K562 treated with DMSO at 1 percent for 12 hours (cell line): Measurements from ENCODE around the gene FLT3. TPM values are rescaled to one million over a fixed set of nuclear protein-coding genes. Genes with fewer than 3 reads are reported as not detected.

Experiments used
- total RNA-seq: library from RNA; unstranded; fragments of 300-600 nt; gene quantifications from 2 replicates; pipeline ENCODE4 v1.2.3, GENCODE V29; 2022; ENCODE audit not compliant: insufficient read depth

Gene FLT3
- total RNA-seq, result not detected in 2 replicates

DNA sequence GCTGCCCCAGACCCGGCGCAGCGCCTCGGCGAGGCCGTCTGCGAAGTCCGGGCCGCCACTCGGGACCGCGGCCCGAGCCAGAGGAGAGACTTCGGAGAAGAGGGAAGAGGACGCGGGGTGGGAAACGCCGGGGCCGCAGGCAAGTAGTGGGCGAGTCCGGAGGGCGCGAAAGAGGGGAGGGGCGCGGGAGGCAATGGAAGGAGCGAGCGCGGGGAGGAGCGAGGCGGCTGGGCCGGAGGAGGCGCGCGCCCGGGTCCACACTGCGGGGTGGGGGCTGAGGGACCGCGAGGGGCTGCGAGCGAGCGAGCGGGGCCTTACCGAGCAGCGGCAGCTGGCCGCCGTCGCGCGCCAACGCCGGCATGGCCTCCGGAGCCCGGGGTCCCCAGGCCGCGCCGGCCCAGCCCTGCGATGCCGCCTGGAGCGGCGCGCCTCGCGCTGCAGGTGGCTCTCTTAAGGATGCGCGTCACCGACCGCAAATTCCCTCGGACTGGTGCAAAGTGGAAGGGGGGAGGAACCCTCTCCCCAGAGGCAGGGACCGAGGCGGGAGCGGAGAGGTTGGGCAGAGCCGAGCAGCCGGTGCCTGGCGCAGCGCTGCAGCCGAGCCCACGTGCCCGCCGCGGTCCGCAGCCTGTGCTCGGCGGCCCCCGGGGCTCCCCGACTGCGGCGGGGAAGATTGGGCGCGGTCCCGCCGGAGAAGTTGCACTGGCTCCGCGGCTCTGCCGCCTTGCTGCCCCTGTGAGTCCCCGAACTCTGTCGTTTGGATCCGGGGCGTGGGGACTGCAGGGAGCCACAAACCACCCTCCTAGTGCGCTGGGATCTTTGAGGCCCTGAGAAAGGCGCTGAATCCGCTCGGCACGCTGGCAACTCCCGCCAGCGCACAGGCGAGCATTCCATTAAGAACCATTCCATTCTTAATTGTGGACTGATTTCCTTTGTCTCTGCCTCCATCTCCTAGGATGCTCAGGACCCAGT lies at the start of gene FLT3:
Gene FLT3 (minus strand): TSS at position 427 of the 972 bp plus-strand sequence. CDS start 66 bp downstream, at position 361.

DNA sequence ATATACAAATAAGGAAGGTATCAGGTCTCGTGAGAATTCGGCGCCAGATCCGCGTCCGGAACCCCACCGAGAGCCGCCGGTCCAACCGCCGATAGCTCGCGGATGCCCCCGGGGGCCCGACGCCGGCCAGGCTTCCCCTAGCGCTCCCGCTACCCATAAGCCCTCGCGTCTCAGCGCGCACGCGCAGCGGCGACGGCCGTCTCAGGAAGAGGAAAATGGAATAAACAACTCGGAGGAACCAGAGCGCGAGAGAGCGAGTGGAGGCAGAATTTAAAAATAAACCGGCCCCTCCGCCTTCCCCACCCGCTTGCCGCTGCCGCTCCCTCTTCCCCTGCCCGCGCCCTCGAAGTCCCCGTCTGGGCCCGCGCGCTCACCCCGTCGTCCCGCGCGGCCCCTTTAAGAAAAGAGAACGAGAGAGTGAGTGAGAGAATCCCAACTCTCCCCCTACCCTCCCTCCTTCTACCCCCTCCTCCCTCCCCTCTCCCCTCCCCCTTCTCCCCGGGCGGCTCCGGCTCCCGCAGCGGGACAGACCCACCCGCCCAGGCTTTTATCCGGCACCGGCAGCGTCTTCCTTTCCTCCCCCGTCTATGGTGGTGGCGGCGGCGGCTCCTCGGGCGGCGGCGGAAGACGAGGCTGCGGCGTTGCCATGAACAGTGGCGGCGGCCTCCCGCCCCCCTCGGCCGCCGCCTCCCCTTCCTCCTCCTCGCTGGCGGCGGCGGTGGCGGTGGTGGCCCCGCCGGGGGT lies 37.8 kb upstream of the FLT3 start, which contains the start of gene PAN3:
Gene PAN3 (plus strand): TSS at position 534 of the 744 bp plus-strand sequence. CDS start 113 bp downstream, at position 647.

DNA sequence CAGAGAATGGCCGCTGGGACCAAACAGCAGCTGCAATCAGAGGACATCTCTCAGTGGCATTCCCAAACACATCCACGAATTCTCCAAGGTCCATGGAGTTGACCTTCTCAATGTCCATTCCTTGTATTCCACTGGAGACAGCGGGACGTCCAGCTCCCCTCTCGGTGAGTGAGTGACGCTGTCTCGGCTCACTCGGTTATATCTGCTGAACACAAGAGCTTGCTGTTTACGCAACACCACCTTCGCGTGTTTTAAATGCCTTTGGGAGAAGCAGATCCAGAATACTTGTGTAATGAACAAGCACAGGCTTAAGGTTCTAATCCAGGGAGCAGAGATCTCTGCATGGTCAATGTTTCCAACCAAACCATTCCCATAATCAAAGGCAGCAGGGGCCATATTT lies 111.9 kb downstream of the FLT3 start, which contains the start of gene URAD:
Gene URAD (minus strand): TSS at position 174 of the 400 bp plus-strand sequence. CDS start 56 bp downstream, at position 118.

DNA sequence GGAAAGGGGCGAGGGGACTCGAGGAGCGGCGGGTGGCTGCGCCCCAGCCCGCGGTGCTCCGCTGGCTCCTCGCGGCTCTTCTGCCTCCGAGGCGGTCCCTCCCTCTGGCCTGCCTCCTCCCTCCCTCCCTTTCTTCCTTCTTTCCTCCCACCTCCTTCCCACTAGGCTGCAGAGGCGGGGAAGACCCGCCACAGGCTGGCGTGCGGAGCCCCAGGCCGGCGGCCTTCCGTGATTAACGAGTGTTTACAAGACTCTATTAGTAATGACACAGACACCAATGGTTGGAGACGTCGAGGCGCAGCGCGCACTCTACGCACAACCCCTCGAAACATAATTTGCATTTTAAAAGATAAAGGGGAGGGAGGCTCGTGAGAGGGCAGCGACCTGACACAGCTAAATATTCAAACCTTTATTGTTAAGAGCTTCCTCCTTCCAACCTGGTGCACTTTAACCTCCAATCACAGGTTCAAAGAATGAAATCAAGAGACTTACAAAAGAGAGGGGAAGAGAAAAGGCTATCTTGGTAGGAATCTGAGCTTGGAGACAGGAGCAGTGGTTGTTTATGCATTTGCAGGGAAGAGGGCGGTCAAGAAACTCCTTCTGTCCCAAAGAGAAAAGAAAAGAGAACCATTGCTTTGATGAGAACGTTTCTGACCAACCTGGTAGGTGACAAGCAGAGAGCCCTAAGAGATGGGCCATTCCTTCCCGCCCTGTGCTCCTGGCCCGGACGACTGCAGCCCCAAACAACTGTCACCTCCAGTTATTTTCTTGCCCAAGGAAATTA lies 131.1 kb downstream of the FLT3 start, which contains the start of gene CDX2:
Gene CDX2 (minus strand): TSS at position 234 of the 784 bp plus-strand sequence. CDS start 309 bp downstream, outside the sequence.

Other genes starting within 250 kb of the FLT3 start
- gene PDX1, start 180.6 kb downstream of the FLT3 start, total RNA-seq, result not detected in 2 replicates
- not detected in 2 replicates for gene CDX2, start 131.3 kb downstream of the FLT3 start, total RNA-seq
- gene URAD, start 111.9 kb downstream of the FLT3 start, total RNA-seq, result not detected in 2 replicates
- gene PAN3, start 38.0 kb upstream of the FLT3 start, total RNA-seq, result 2.1 and 10.4 TPM in 2 replicates